ENCODE results near the gene RNF123.

Gene RNF123

DNA sequence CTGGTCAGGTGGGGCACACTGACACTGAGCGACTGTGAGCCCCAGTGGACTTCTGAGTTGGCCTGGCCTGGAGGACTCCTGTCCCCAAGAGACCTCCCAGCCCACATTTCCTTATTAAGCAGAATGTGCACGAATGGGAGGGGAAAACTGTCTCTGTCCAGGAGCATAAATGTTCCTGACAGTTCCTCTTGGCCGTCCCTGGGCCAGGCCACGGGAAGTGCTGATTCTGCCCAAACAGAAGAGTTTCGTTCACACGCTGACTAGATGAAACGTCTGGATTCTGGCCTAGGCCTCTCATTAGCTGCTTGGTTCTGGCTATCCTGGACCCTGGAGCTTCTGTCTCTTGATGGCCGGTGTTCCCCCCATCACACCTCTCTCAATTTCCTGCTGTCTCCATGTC, 44.7 kb upstream of the RNF123 start:
- Histone ChIP-seq H3K9ac (no peak overlapping the region), H3K9me3 (ENCODE audit: control insufficient read depth, low read length) (no peaks in the 10 kb centered on the region), H3K27ac (no peak overlapping the region), H3K79me2 (peaks cover 3% of the 10 kb centered on the region), H3K4me2 (ENCODE audit: low read length) (no peak overlapping the region), H3K36me3 (ENCODE audit: control insufficient read depth, insufficient read depth, low read length) (no peaks in the 10 kb centered on the region), H3K27me3 (ENCODE audit: control insufficient read depth, insufficient read depth, low read length) (no peaks in the 10 kb centered on the region), H3K4me1 (peaks cover 7% of the 10 kb centered on the region), H3K4me3 (ENCODE audit: low read depth, low read length) (no peak overlapping the region), H2AFZ (no peak overlapping the region)
- TF ChIP-seq, protein P1, sequence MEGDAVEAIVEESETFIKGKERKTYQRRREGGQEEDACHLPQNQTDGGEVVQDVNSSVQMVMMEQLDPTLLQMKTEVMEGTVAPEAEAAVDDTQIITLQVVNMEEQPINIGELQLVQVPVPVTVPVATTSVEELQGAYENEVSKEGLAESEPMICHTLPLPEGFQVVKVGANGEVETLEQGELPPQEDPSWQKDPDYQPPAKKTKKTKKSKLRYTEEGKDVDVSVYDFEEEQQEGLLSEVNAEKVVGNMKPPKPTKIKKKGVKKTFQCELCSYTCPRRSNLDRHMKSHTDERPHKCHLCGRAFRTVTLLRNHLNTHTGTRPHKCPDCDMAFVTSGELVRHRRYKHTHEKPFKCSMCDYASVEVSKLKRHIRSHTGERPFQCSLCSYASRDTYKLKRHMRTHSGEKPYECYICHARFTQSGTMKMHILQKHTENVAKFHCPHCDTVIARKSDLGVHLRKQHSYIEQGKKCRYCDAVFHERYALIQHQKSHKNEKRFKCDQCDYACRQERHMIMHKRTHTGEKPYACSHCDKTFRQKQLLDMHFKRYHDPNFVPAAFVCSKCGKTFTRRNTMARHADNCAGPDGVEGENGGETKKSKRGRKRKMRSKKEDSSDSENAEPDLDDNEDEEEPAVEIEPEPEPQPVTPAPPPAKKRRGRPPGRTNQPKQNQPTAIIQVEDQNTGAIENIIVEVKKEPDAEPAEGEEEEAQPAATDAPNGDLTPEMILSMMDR (IDR thresholded peaks at IDR 0.05) = no peak

DNA sequence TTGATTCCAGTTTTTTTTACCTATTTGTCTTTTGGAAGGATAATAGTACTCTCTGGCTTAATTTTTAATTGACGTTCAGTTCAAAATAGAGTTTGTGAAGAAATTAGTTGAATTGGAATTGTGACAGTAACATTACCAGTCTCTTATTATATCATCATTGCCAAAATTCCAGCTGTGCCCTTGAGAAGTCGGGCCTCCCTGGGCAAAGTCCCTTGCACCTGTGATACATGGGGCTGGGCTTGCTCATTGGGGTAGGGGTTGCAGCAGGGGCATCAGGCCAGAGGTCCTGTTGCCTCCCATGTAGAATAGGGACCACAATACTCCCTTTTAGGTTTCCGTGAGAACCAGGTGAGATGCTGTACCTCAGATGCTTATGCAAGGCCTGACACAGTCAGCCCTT, 43.1 kb upstream of the RNF123 start:
- Histone ChIP-seq H3K27me3 (ENCODE audit: control insufficient read depth, insufficient read depth, low read length) (no peaks in the 10 kb centered on the region), H3K9ac (no peak overlapping the region), H3K9me3 (ENCODE audit: control insufficient read depth, low read length) (no peaks in the 10 kb centered on the region), H3K4me1 (peaks cover 7% of the 10 kb centered on the region), H3K4me3 (ENCODE audit: low read depth, low read length) (no peak overlapping the region), H3K27ac (no peak overlapping the region), H3K36me3 (ENCODE audit: control insufficient read depth, insufficient read depth, low read length) (no peaks in the 10 kb centered on the region), H3K4me2 (ENCODE audit: low read length) (no peak overlapping the region), H2AFZ (no peak overlapping the region), H3K79me2 (peaks cover 3% of the 10 kb centered on the region)
- TF ChIP-seq, protein P1 (IDR thresholded peaks at IDR 0.05) = no peak

DNA sequence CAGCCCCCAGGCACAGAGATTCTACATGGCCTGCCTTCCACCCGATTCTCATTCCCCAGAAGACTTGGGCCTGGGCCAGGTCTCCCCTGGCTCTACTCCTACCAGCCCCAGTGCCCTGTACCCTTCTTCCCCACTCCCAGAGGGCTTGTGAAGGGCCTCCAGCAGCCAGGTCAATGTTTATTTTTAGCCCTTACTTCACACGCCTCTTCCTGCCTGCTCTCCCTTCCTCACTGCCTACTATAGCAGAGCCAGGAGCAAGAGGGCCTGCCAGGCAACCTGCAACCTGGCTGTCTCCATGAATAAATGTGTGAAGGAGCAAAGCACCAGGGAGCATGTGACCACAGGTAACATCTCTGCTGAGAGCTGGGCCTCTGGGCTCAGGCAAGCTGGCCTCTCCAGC, 41.6 kb upstream of the RNF123 start:
- Histone ChIP-seq H3K9ac (no peak overlapping the region), H3K4me1 (peaks cover 7% of the 10 kb centered on the region), H3K27me3 (ENCODE audit: control insufficient read depth, insufficient read depth, low read length) (no peaks in the 10 kb centered on the region), H3K4me2 (ENCODE audit: low read length) (no peak overlapping the region), H3K27ac (no peak overlapping the region), H3K9me3 (ENCODE audit: control insufficient read depth, low read length) (no peaks in the 10 kb centered on the region), H2AFZ (no peak overlapping the region), H3K4me3 (ENCODE audit: low read depth, low read length) (no peak overlapping the region), H3K79me2 (peaks cover 3% of the 10 kb centered on the region), H3K36me3 (ENCODE audit: control insufficient read depth, insufficient read depth, low read length) (no peaks in the 10 kb centered on the region)
- TF ChIP-seq, protein P1 (IDR thresholded peaks at IDR 0.05) = no peak

DNA sequence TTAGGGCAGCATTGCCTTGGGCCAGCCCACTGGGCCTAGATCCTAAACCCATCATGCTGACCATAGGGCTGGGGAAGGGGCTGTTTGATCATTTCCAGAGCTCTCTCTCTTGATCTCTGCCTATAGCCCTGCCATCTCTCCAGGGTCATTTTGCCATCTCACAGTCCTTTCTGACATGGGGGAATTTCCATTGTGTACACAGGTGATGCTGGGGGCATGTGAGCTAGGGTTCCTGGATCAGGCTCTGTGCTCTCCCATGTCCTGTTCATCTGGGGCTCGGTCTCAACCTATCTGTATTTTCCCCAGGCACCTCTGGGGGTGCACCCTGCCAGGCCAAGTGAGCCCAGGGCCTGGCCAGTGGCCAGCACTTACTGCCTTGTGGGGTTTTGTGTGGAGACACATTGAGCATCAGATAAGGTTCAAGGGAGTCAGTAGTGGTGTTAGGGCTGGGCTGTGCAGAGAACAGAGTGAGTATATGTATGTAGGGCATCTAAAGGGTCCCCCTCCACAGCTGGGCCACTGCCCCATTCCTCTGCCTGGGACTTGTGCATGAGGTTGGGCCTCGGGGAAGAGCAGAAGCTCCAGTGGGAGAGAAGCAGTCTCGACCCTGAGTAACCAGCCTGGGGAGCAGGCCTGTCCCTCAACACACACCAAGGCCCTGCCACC, 40.9 kb upstream of the RNF123 start:
- TF ChIP-seq, protein P1 (IDR thresholded peaks at IDR 0.05) = no peak
- peaks cover 7% of the 10 kb centered on the region for H3K4me1 ChIP-seq
- H3K27ac ChIP-seq = no peak overlapping the region
- no peaks in the 10 kb centered on the region for H3K9me3 ChIP-seq (ENCODE audit: control insufficient read depth, low read length)
- H3K4me2 ChIP-seq (ENCODE audit: low read length) = no peak overlapping the region
- H3K27me3 ChIP-seq (ENCODE audit: control insufficient read depth, insufficient read depth, low read length) = no peaks in the 10 kb centered on the region
- H3K9ac ChIP-seq = no peak overlapping the region
- no peak overlapping the region for H3K4me3 ChIP-seq (ENCODE audit: low read depth, low read length)
- no peak overlapping the region for H2AFZ ChIP-seq
- no peaks in the 10 kb centered on the region for H3K36me3 ChIP-seq (ENCODE audit: control insufficient read depth, insufficient read depth, low read length)
- no peaks in the 10 kb centered on the region for H3K79me2 ChIP-seq

DNA sequence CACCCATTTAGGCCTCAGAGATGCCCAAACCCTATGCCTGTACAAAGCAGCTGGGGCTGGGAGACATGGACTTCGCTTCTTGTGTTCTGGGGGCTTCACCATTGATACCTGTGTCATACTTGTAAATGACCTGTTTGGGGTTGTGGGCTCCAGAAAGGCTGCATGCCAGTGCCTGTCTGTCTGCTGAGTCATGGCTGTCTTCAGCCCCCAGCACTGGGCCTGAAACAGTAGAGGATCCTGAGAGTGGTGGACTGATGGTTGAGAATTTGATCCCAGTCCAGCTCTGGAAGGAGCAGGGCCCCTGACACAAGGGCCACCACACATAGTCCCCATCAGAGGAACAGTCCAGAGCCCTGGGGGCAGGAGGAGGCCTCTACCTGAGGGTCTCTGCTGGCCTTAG, 39.8 kb upstream of the RNF123 start:
- Histone ChIP-seq H3K36me3 (ENCODE audit: control insufficient read depth, insufficient read depth, low read length) (no peaks in the 10 kb centered on the region), H3K79me2 (no peaks in the 10 kb centered on the region), H2AFZ (no peak overlapping the region), H3K27me3 (ENCODE audit: control insufficient read depth, insufficient read depth, low read length) (no peaks in the 10 kb centered on the region), H3K4me3 (ENCODE audit: low read depth, low read length) (no peak overlapping the region), H3K9me3 (ENCODE audit: control insufficient read depth, low read length) (no peaks in the 10 kb centered on the region), H3K27ac (no peak overlapping the region), H3K4me2 (ENCODE audit: low read length) (no peak overlapping the region), H3K9ac (no peak overlapping the region), H3K4me1 (peaks cover 7% of the 10 kb centered on the region)
- TF ChIP-seq, protein P1 (IDR thresholded peaks at IDR 0.05) = no peak

All from parathyroid adenoma (tissue), 2 donors.